Suprapubic skin (tissue), 4 donors: ENCODE data around the gene SEMA3C. TPM values are rescaled to one million over a fixed set of nuclear protein-coding genes. Genes with fewer than 3 reads are reported as not detected.
A peak's percentile ranks its signal among the peaks of the same experiment; 100 is the strongest.

ENCODE experiments used
- DNase-seq, 2 donors: peaks; one replicate each; pipeline ENCODE4 v3.0.0-alpha.2; 2019; ENCODE audit warnings: low spot score in 2 of 2
- H3K27ac ChIP-seq: fragments of 200-600 bp; sonication (generic); one replicate; pipeline ENCODE4 v1.5.1; 2019
- H3K27me3 ChIP-seq: fragments of 200-600 bp; sonication (generic); one replicate; pipeline ENCODE4 v1.5.1; 2019
- H3K36me3 ChIP-seq: fragments of 200-600 bp; sonication (generic); one replicate; pipeline ENCODE4 v1.5.1; 2019
- H3K4me1 ChIP-seq: fragments of 200-600 bp; sonication (generic); one replicate; pipeline ENCODE4 v1.5.1; 2019
- H3K4me3 ChIP-seq: fragments of 200-600 bp; sonication (generic); one replicate; pipeline ENCODE4 v1.5.1; 2019; ENCODE audit warnings: mild to moderate bottlenecking
- H3K9me3 ChIP-seq: fragments of 200-600 bp; sonication (generic); one replicate; pipeline ENCODE4 v1.5.1; 2019
- CTCF ChIP-seq, 2 donors: fragments of 200-600 bp in 1 of 2; fragments of 450-650 bp in 1 of 2; sonication (generic) in 1 of 2; IDR thresholded peaks; one replicate each; pipeline ENCODE4 v1.5.1; 2016 to 2019; ENCODE audit warnings: antibody characterized with exemption in 2 of 2, mild to moderate bottlenecking in 1 of 2, moderate library complexity in 1 of 2
- EP300 ChIP-seq: sonication (generic); formaldehyde crosslinking; IDR thresholded peaks from one replicate; pipeline ENCODE4 v1.6.1; 2017; ENCODE audit warnings: antibody characterized with exemption
- POLR2A ChIP-seq, 2 donors: fragments of 450-650 bp; IDR thresholded peaks; one replicate each; pipeline ENCODE4 v1.6.1; 2017; ENCODE audit warnings: antibody characterized with exemption in 2 of 2, mild to moderate bottlenecking in 2 of 2, moderate library complexity in 2 of 2
- POLR2AphosphoS5 ChIP-seq, 3 donors: sonication (generic); formaldehyde crosslinking; IDR thresholded peaks; one replicate each; pipeline ENCODE4 v1.6.1; 2017; ENCODE audit warnings: antibody characterized with exemption in 3 of 3
- WGBS: methylation state at CpG from one replicate; pipeline ENCODE4 v1.1.5; 2018; 5-methylcytosine and 5-hydroxymethylcytosine counted together
- total RNA-seq, 4 donors: library from RNA; depleted of rRNA; stranded (reverse); fragments of >200 nt; gene quantifications; one replicate each; pipeline ENCODE4 v1.1.0, GENCODE V29; 2016

Gene SEMA3C
- total RNA-seq, 4 donors from 2014 or later: 46.0 to 105 (median 76.0) TPM

GRCh38 chr7:80719261-80719660 is 199.6 kb downstream of the SEMA3C start:
- H3K4me1 ChIP-seq: peaks cover 7% of the 10 kb centered on the region
- 71% methylated on average over 3 of the region's 3 CpGs for WGBS
- TF ChIP-seq POLR2A (IDR thresholded peaks at IDR 0.05): no peak
- no peak for TF ChIP-seq EP300
- TF ChIP-seq CTCF (IDR thresholded peaks at IDR 0.05): no peak
- no peak for TF ChIP-seq POLR2AphosphoS5 (IDR thresholded peaks at IDR 0.05)
- H3K4me3 ChIP-seq: no peak overlapping the region
- no peaks in the 10 kb centered on the region for H3K36me3 ChIP-seq
- DNase-seq: no peak
- no peaks in the 10 kb centered on the region for H3K27me3 ChIP-seq
- H3K9me3 ChIP-seq: no peaks in the 10 kb centered on the region
- no peak overlapping the region for H3K27ac ChIP-seq

- no peaks in the 10 kb centered on the region for H3K27me3 ChIP-seq
- H3K36me3 ChIP-seq: no peaks in the 10 kb centered on the region
- TF ChIP-seq POLR2A (IDR thresholded peaks at IDR 0.05): no peak
- TF ChIP-seq POLR2AphosphoS5 (IDR thresholded peaks at IDR 0.05): peak in 1 of 3 donors; percentile 38
- DNase-seq: peak in 1 of 2 donors; percentile 66
- H3K27ac ChIP-seq: no peak overlapping the region
- no peak overlapping the region for H3K4me3 ChIP-seq
- 50% methylated on average over 2 of the region's 2 CpGs for WGBS
- no peaks in the 10 kb centered on the region for H3K4me1 ChIP-seq
- H3K9me3 ChIP-seq: no peaks in the 10 kb centered on the region
Measured at GRCh38 chr7:80711531-80711930, 207.3 kb downstream of the SEMA3C start.

GRCh38 chr7:80708123-80708522 is 210.7 kb downstream of the SEMA3C start:
- no peaks in the 10 kb centered on the region for H3K27me3 ChIP-seq
- H3K4me3 ChIP-seq: no peak overlapping the region
- no peak overlapping the region for H3K27ac ChIP-seq
- no peak for TF ChIP-seq EP300
- TF ChIP-seq POLR2A (IDR thresholded peaks at IDR 0.05): no peak
- TF ChIP-seq CTCF (IDR thresholded peaks at IDR 0.05): no peak
- no peak for TF ChIP-seq POLR2AphosphoS5 (IDR thresholded peaks at IDR 0.05)
- no peaks in the 10 kb centered on the region for H3K9me3 ChIP-seq
- no peaks in the 10 kb centered on the region for H3K4me1 ChIP-seq
- 88% methylated on average over 2 of the region's 2 CpGs for WGBS
- no peaks in the 10 kb centered on the region for H3K36me3 ChIP-seq
- DNase-seq: no peak

GRCh38 chr7:80707318-80707717 is 211.5 kb downstream of the SEMA3C start:
- no peaks in the 10 kb centered on the region for H3K36me3 ChIP-seq
- 95% methylated on average over 1 of the region's 1 CpG for WGBS
- H3K27me3 ChIP-seq: no peaks in the 10 kb centered on the region
- H3K27ac ChIP-seq: no peak overlapping the region
- TF ChIP-seq EP300 (no peak), POLR2A (IDR thresholded peaks at IDR 0.05) (no peak), POLR2AphosphoS5 (IDR thresholded peaks at IDR 0.05) (no peak), CTCF (IDR thresholded peaks at IDR 0.05) (no peak)
- no peak for DNase-seq
- H3K9me3 ChIP-seq: no peaks in the 10 kb centered on the region
- no peak overlapping the region for H3K4me3 ChIP-seq
- H3K4me1 ChIP-seq: no peaks in the 10 kb centered on the region

- Histone ChIP-seq H3K9me3 (no peaks in the 10 kb centered on the region), H3K4me3 (no peak overlapping the region), H3K4me1 (no peaks in the 10 kb centered on the region), H3K27me3 (no peaks in the 10 kb centered on the region), H3K27ac (no peak overlapping the region), H3K36me3 (no peaks in the 10 kb centered on the region)
- WGBS: 66% methylated on average over 2 of the region's 2 CpGs
- TF ChIP-seq POLR2AphosphoS5 (IDR thresholded peaks at IDR 0.05) (no peak), EP300 (no peak), CTCF (IDR thresholded peaks at IDR 0.05) (no peak), POLR2A (IDR thresholded peaks at IDR 0.05) (no peak)
- no peak for DNase-seq
Measured at GRCh38 chr7:80705130-80705781, 213.6 kb downstream of the SEMA3C start.

- TF ChIP-seq POLR2A (IDR thresholded peaks at IDR 0.05) (no peak), EP300 (no peak)
Measured at GRCh38 chr7:80703272-80703671, 215.6 kb downstream of the SEMA3C start.

More at GRCh38 chr7:80703272-80703671, 215.6 kb downstream of the SEMA3C start:
- WGBS: 87% methylated on average over 1 of the region's 1 CpG
- Histone ChIP-seq H3K9me3 (no peaks in the 10 kb centered on the region), H3K4me3 (no peak overlapping the region), H3K27ac (no peak overlapping the region), H3K4me1 (no peaks in the 10 kb centered on the region), H3K27me3 (no peaks in the 10 kb centered on the region), H3K36me3 (no peaks in the 10 kb centered on the region)
- no peak for DNase-seq
